ENCODE results near the gene CNTNAP2. TPM values are rescaled to one million over a fixed set of nuclear protein-coding genes. Genes with fewer than 3 reads are reported as not detected.

The CNTNAP2 gene
- total and polyA plus RNA-seq, 2 experiments from 2014 or later, result not detected

- no peak for DNase-seq
Measured at GRCh38 chr7:148105853-148106252, 1989.3 kb downstream of the CNTNAP2 start.

GRCh38 chr7:148107443-148108127 lies 1991.0 kb downstream of the CNTNAP2 start:
- no peaks in the 10 kb centered on the region for H3K36me3 ChIP-seq (ENCODE audit: low read depth)
- no peaks in the 10 kb centered on the region for H3K9me3 ChIP-seq (ENCODE audit: low read depth)
- H3K9ac ChIP-seq, result no peak overlapping the region
- no peaks in the 10 kb centered on the region for H3F3A ChIP-seq (ENCODE audit: insufficient read depth)
- H3K79me2 ChIP-seq (ENCODE audit: insufficient read depth), result no peaks in the 10 kb centered on the region
- H3K27ac ChIP-seq, result no peak overlapping the region
- DNase-seq, result no peak
- H3K4me3 ChIP-seq, result no peak overlapping the region
- H3K27me3 ChIP-seq (replicated peaks; ENCODE audit: insufficient read depth), result no peaks in the 10 kb centered on the region
- H4K20me1 ChIP-seq (ENCODE audit: insufficient read depth), result no peaks in the 10 kb centered on the region
- H3K4me1 ChIP-seq (ENCODE audit: insufficient read depth), result no peaks in the 10 kb centered on the region
- in situ Hi-C loops (cut with MboI), result no loop called here
- 8 to 16% methylated on average over 6 of the region's 6 CpGs for WGBS, 2 experiments (ENCODE audit: low coverage in 1 of 2, low lambda C conversion rate in 2 of 2, missing lambda C conversion rate in 2 of 2)
- H2AFZ ChIP-seq, result no peak overlapping the region
- TF ChIP-seq EZH2 (IDR thresholded peaks at IDR 0.05; ENCODE audit: insufficient read depth, poor library complexity, severe bottlenecking) (no peak), EZH2phosphoT487 (IDR thresholded peaks at IDR 0.05; ENCODE audit: insufficient read depth, low read depth) (no peak)
- no peak overlapping the region for H3K4me2 ChIP-seq (ENCODE audit: unreplicated experiment)
- H3K9me2 ChIP-seq (ENCODE audit: insufficient read depth), result no peaks in the 10 kb centered on the region

More at GRCh38 chr7:148105853-148106252, 1989.3 kb downstream of the CNTNAP2 start:
- H3K9ac ChIP-seq, result no peak overlapping the region
- no peak overlapping the region for H3K27ac ChIP-seq
- H3K27me3 ChIP-seq (replicated peaks; ENCODE audit: insufficient read depth), result no peaks in the 10 kb centered on the region
- no peaks in the 10 kb centered on the region for H4K20me1 ChIP-seq (ENCODE audit: insufficient read depth)
- WGBS, 2 experiments (ENCODE audit: low coverage in 1 of 2, low lambda C conversion rate in 2 of 2, missing lambda C conversion rate in 2 of 2), result 24 to 37% methylated on average over 1 of the region's 1 CpG
- H3K4me3 ChIP-seq, result no peak overlapping the region
- no peak overlapping the region for H2AFZ ChIP-seq
- H3K4me1 ChIP-seq (ENCODE audit: insufficient read depth), result no peaks in the 10 kb centered on the region
- TF ChIP-seq EZH2phosphoT487 (IDR thresholded peaks at IDR 0.05; ENCODE audit: insufficient read depth, low read depth), result no peak
- no peak for TF ChIP-seq EZH2 (IDR thresholded peaks at IDR 0.05; ENCODE audit: insufficient read depth, poor library complexity, severe bottlenecking)
- H3K36me3 ChIP-seq (ENCODE audit: low read depth), result no peaks in the 10 kb centered on the region
- in situ Hi-C loops (cut with MboI), result no loop called here
- H3K9me3 ChIP-seq (ENCODE audit: low read depth), result no peaks in the 10 kb centered on the region
- no peaks in the 10 kb centered on the region for H3K79me2 ChIP-seq (ENCODE audit: insufficient read depth)
- H3K9me2 ChIP-seq (ENCODE audit: insufficient read depth), result no peaks in the 10 kb centered on the region
- no peaks in the 10 kb centered on the region for H3F3A ChIP-seq (ENCODE audit: insufficient read depth)
- H3K4me2 ChIP-seq (ENCODE audit: unreplicated experiment), result no peak overlapping the region

- Histone ChIP-seq H3K9ac (no peak overlapping the region), H3K4me1 (ENCODE audit: insufficient read depth) (no peaks in the 10 kb centered on the region), H4K20me1 (ENCODE audit: insufficient read depth) (no peaks in the 10 kb centered on the region), H3K27ac (no peak overlapping the region), H3K36me3 (ENCODE audit: low read depth) (no peaks in the 10 kb centered on the region), H3K9me2 (ENCODE audit: insufficient read depth) (no peaks in the 10 kb centered on the region), H3K27me3 (replicated peaks; ENCODE audit: insufficient read depth) (no peaks in the 10 kb centered on the region), H3K4me2 (ENCODE audit: unreplicated experiment) (no peak overlapping the region), H2AFZ (no peak overlapping the region), H3F3A (ENCODE audit: insufficient read depth) (no peaks in the 10 kb centered on the region), H3K4me3 (no peak overlapping the region), H3K9me3 (ENCODE audit: low read depth) (no peaks in the 10 kb centered on the region), H3K79me2 (ENCODE audit: insufficient read depth) (no peaks in the 10 kb centered on the region)
- TF ChIP-seq EZH2phosphoT487 (IDR thresholded peaks at IDR 0.05; ENCODE audit: insufficient read depth, low read depth) (no peak), EZH2 (IDR thresholded peaks at IDR 0.05; ENCODE audit: insufficient read depth, poor library complexity, severe bottlenecking) (no peak)
- 13 to 24% methylated on average over 4 of the region's 4 CpGs for WGBS, 2 experiments (ENCODE audit: low coverage in 1 of 2, low lambda C conversion rate in 2 of 2, missing lambda C conversion rate in 2 of 2)
- in situ Hi-C loops (cut with MboI), result no loop called here
- no peak for DNase-seq
Measured at GRCh38 chr7:148108381-148108780, 1991.8 kb downstream of the CNTNAP2 start.

GRCh38 chr7:148110097-148110868 lies 1993.7 kb downstream of the CNTNAP2 start:
- Histone ChIP-seq H3K4me2 (ENCODE audit: unreplicated experiment) (no peak overlapping the region), H3F3A (ENCODE audit: insufficient read depth) (no peaks in the 10 kb centered on the region), H4K20me1 (ENCODE audit: insufficient read depth) (no peaks in the 10 kb centered on the region), H3K79me2 (ENCODE audit: insufficient read depth) (no peaks in the 10 kb centered on the region), H2AFZ (no peak overlapping the region), H3K9ac (no peak overlapping the region), H3K27me3 (replicated peaks; ENCODE audit: insufficient read depth) (no peaks in the 10 kb centered on the region), H3K4me3 (no peak overlapping the region), H3K9me3 (ENCODE audit: low read depth) (no peaks in the 10 kb centered on the region), H3K27ac (no peak overlapping the region), H3K36me3 (ENCODE audit: low read depth) (no peaks in the 10 kb centered on the region), H3K9me2 (ENCODE audit: insufficient read depth) (no peaks in the 10 kb centered on the region), H3K4me1 (ENCODE audit: insufficient read depth) (no peaks in the 10 kb centered on the region)
- TF ChIP-seq EZH2phosphoT487 (IDR thresholded peaks at IDR 0.05; ENCODE audit: insufficient read depth, low read depth) (no peak), EZH2 (IDR thresholded peaks at IDR 0.05; ENCODE audit: insufficient read depth, poor library complexity, severe bottlenecking) (no peak)
- 40 to 43% methylated on average over 13 of the region's 13 CpGs for WGBS, 2 experiments (ENCODE audit: low coverage in 1 of 2, low lambda C conversion rate in 2 of 2, missing lambda C conversion rate in 2 of 2)
- in situ Hi-C loops (cut with MboI), result no loop called here
- no peak for DNase-seq

Measured in GM23248 (cell line).